Neural progenitor cell (in vitro differentiated cells): ENCODE results near the gene TMEM175. TPM values are rescaled to one million over a fixed set of nuclear protein-coding genes. Genes with fewer than 3 reads are reported as not detected.
A peak's percentile ranks its signal among the peaks of the same experiment; 100 is the strongest.

Source experiments
- DNase-seq: peaks from one replicate; pipeline ENCODE4 v3.0.0-alpha.2; 2016; ENCODE audit warnings: low spot score
- H2AFZ ChIP-seq: fragments of 200-600 bp; sonication (generic); replicated peaks from 2 replicates; pipeline ENCODE4 v1.6.1; 2016; ENCODE audit warnings: antibody characterized with exemption
- H3F3A ChIP-seq: fragments of 200-600 bp; sonication (generic); 2 replicates; pipeline ENCODE4 v1.6.1; 2016; ENCODE audit warnings: antibody characterized with exemption, low read depth
- H3K27ac ChIP-seq: fragments of 200-600 bp; sonication (generic); 2 replicates; pipeline ENCODE4 v1.5.1; 2016; ENCODE audit warnings: mild to moderate bottlenecking
- H3K27me3 ChIP-seq: fragments of 200-600 bp; sonication (generic); 2 replicates; pipeline ENCODE4 v1.6.1; 2016; ENCODE audit warnings: mild to moderate bottlenecking, moderate library complexity
- H3K36me3 ChIP-seq: fragments of 200-600 bp; sonication (generic); 2 replicates; pipeline ENCODE4 v1.5.1; 2016
- H3K4me1 ChIP-seq: fragments of 200-600 bp; sonication (generic); 2 replicates; pipeline ENCODE4 v1.6.1; 2016; ENCODE audit warnings: mixed run types
- H3K4me2 ChIP-seq: fragments of 200-600 bp; sonication (generic); 2 replicates; pipeline ENCODE4 v1.6.1; 2016
- H3K4me3 ChIP-seq: fragments of 200-600 bp; sonication (generic); 2 replicates; pipeline ENCODE4 v1.5.1; 2016
- H3K79me2 ChIP-seq: fragments of 200-600 bp; sonication (generic); 2 replicates; pipeline ENCODE4 v1.6.1; 2016; ENCODE audit warnings: low read depth
- H3K9ac ChIP-seq: fragments of 200-600 bp; sonication (generic); 2 replicates; pipeline ENCODE4 v1.6.1; 2016
- H3K9me3 ChIP-seq: fragments of 200-600 bp; sonication (generic); 2 replicates; pipeline ENCODE4 v1.5.1; 2016; ENCODE audit warnings: low read depth
- H4K20me1 ChIP-seq: fragments of 200-600 bp; sonication (generic); 2 replicates; pipeline ENCODE4 v1.6.1; 2016; ENCODE audit warnings: low read depth
- H3K27ac Mint-ChIP-seq: 3 replicates; pipeline ENCODE4 v1.8.0; 2021; ENCODE audit warnings: mixed read lengths
- H3K27me3 Mint-ChIP-seq: 2 replicates; pipeline ENCODE4 v1.8.0; 2022; ENCODE audit warnings: low read depth, mild to moderate bottlenecking, inconsistent platforms, moderate library complexity, mixed read lengths; ENCODE audit not compliant: insufficient read depth
- H3K36me3 Mint-ChIP-seq: 3 replicates; pipeline ENCODE4 v1.8.0; 2021; ENCODE audit warnings: mixed read lengths
- H3K4me1 Mint-ChIP-seq: 3 replicates; pipeline ENCODE4 v1.8.0; 2021; ENCODE audit warnings: mixed read lengths
- H3K4me3 Mint-ChIP-seq: 3 replicates; pipeline ENCODE4 v1.8.0; 2021; ENCODE audit warnings: mild to moderate bottlenecking, moderate library complexity, mixed read lengths
- H3K9me3 Mint-ChIP-seq: 3 replicates; pipeline ENCODE4 v1.8.0; 2020; ENCODE audit warnings: mixed read lengths
- CTCF ChIP-seq: fragments of 200-600 bp; sonication (generic); IDR thresholded peaks from 2 replicates; pipeline ENCODE4 v1.5.1; 2017; ENCODE audit warnings: antibody characterized with exemption, mild to moderate bottlenecking
- EZH2 ChIP-seq: fragments of 200-600 bp; sonication (generic); IDR thresholded peaks from 2 replicates; pipeline ENCODE4 v1.6.1; 2017; ENCODE audit warnings: antibody characterized with exemption, mild to moderate bottlenecking, moderate library complexity
- EZH2phosphoT487 ChIP-seq: fragments of 200-600 bp; sonication (generic); IDR thresholded peaks from 2 replicates; pipeline ENCODE4 v1.6.1; 2017; ENCODE audit warnings: antibody characterized with exemption
- total RNA-seq: library from RNA; depleted of rRNA; stranded (reverse); fragments of >200 nt; gene quantifications from 2 replicates; pipeline ENCODE4 v1.2.3, GENCODE V29; 2015; ENCODE audit warnings: low replicate concordance

The TMEM175 gene
- total RNA-seq, 1 donor from 2014 or later = 4.4 TPM

DNA sequence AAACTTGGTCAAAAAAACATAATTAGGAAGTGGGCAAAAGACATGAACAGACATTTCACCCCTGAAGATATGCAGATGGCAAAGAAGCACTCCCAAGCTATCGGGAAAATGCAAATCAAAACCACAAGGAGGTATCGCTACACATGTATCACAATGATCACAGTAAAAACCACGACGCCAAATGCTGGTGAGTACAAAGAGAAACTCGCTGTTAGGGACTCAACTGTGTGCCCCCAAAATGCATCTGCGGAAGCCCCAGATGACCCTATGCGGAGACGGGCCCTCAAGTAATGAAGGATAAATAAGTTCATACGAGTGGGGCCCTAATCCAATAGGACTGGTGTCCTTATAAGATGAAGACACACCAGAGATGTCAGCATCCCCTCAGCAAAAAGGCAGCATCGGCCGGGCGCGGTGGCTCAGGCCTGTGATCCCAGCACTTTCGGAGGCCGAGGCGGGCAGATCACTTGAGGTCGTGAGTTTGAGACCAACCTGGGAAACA lies 10.4 kb upstream of the TMEM175 start:
- TF ChIP-seq EZH2 (no peak), EZH2phosphoT487 (no peak), CTCF (no peak)
- Histone ChIP-seq H3K27ac (no peak overlapping the region), H3K9me3 (no peaks in the 10 kb centered on the region), H3K4me2 (no peak overlapping the region), H4K20me1 (peaks cover 22% of the 10 kb centered on the region), H3K4me1 (no peaks in the 10 kb centered on the region), H3K36me3 (no peaks in the 10 kb centered on the region), H3F3A (no peaks in the 10 kb centered on the region), H3K27me3 (no peaks in the 10 kb centered on the region), H3K4me3 (no peak overlapping the region), H3K9ac (no peak overlapping the region), H2AFZ (no peak overlapping the region), H3K79me2 (peaks cover 93% of the 10 kb centered on the region)
- H3K4me1 Mint-ChIP-seq = peaks cover 9% of the 10 kb centered on the region
- H3K27ac Mint-ChIP-seq = peak overlapping the region; percentile 50
- H3K27me3 Mint-ChIP-seq = no peaks in the 10 kb centered on the region
- DNase-seq = no peak
- peaks cover 13% of the 10 kb centered on the region for H3K36me3 Mint-ChIP-seq
- H3K4me3 Mint-ChIP-seq = no peak overlapping the region
- H3K9me3 Mint-ChIP-seq = no peaks in the 10 kb centered on the region

GRCh38 chr4:924107-925096 lies 7.9 kb upstream of the TMEM175 start:
- Histone ChIP-seq H3K9ac (no peak overlapping the region), H3K9me3 (no peaks in the 10 kb centered on the region), H3K79me2 (peaks cover 74% of the 10 kb centered on the region), H3K27me3 (no peaks in the 10 kb centered on the region), H3K4me1 (no peaks in the 10 kb centered on the region), H4K20me1 (peaks cover 36% of the 10 kb centered on the region), H2AFZ (no peak overlapping the region), H3K27ac (no peak overlapping the region), H3K36me3 (no peaks in the 10 kb centered on the region), H3K4me2 (no peak overlapping the region), H3K4me3 (no peak overlapping the region), H3F3A (no peaks in the 10 kb centered on the region)
- Mint-ChIP-seq H3K9me3 (no peaks in the 10 kb centered on the region), H3K27ac (no peak overlapping the region), H3K27me3 (peaks cover 3% of the 10 kb centered on the region), H3K4me1 (peaks cover 9% of the 10 kb centered on the region), H3K4me3 (no peak overlapping the region), H3K36me3 (peaks cover 13% of the 10 kb centered on the region)
- no peak for DNase-seq
- TF ChIP-seq EZH2 (no peak), CTCF (no peak), EZH2phosphoT487 (no peak)

GRCh38 chr4:925171-925570 lies 7.1 kb upstream of the TMEM175 start:
- H3K79me2 ChIP-seq = peaks cover 74% of the 10 kb centered on the region
- no peaks in the 10 kb centered on the region for H3K9me3 Mint-ChIP-seq
- no peak overlapping the region for H3K4me2 ChIP-seq
- H3K27ac Mint-ChIP-seq = peak overlapping the region; percentile 63
- H3K4me1 ChIP-seq = no peaks in the 10 kb centered on the region
- no peak overlapping the region for H3K4me3 Mint-ChIP-seq
- no peak overlapping the region for H2AFZ ChIP-seq
- peaks cover 38% of the 10 kb centered on the region for H4K20me1 ChIP-seq
- no peak for DNase-seq
- no peaks in the 10 kb centered on the region for H3K9me3 ChIP-seq
- no peak overlapping the region for H3K27ac ChIP-seq
- peaks cover 9% of the 10 kb centered on the region for H3K4me1 Mint-ChIP-seq
- peaks cover 3% of the 10 kb centered on the region for H3K27me3 Mint-ChIP-seq
- no peaks in the 10 kb centered on the region for H3K36me3 ChIP-seq
- no peak overlapping the region for H3K4me3 ChIP-seq
- H3K27me3 ChIP-seq = no peaks in the 10 kb centered on the region
- no peaks in the 10 kb centered on the region for H3F3A ChIP-seq
- no peak overlapping the region for H3K9ac ChIP-seq
- H3K36me3 Mint-ChIP-seq = peaks cover 8% of the 10 kb centered on the region
- no peak for TF ChIP-seq CTCF
- no peak for TF ChIP-seq EZH2phosphoT487
- TF ChIP-seq EZH2 = no peak
